ENCODE measurements around the gene COPA. TPM values are rescaled to one million over a fixed set of nuclear protein-coding genes. Genes with fewer than 3 reads are reported as not detected.
"Not testable (repeated sequence)": the region's sequence is repeated elsewhere in the genome, so short reads cannot be mapped to it uniquely, and the experiment has no call there.

Gene COPA
- total and polyA plus RNA-seq, 10 of the 15 experiments (the other 5 are each of a cell fraction or from before 2014, with no cell fraction given): 53.7 to 180 (median 123) TPM

- TF ChIP-seq ZBTB33 (IDR thresholded peaks at IDR 0.05) (no peak), POU2F2 (IDR thresholded peaks at IDR 0.05; ENCODE audit: borderline replicate concordance, low read depth, low read length) (peak; percentile 43; the same call in 1 of the 3 replicates), RUNX3 (IDR thresholded peaks at IDR 0.05; ENCODE audit: low read length) (no peak)
Measured at GRCh38 chr1:160291248-160292220, 51.5 kb downstream of the COPA start (continued).

GRCh38 chr1:160287769-160288168, 55.3 kb downstream of the COPA start:
- WGBS (ENCODE audit: insufficient coverage, insufficient replicate concordance, low lambda C conversion rate, missing lambda C conversion rate): 100% methylated on average over 10 of the region's 12 CpGs

More at GRCh38 chr1:160287769-160288168, 55.3 kb downstream of the COPA start:
- Histone ChIP-seq H3K79me2 (ENCODE audit: control insufficient read depth, insufficient read depth, low read length) (peaks cover 13% of the 10 kb centered on the region), H3K36me3 (ENCODE audit: control insufficient read depth in 2 of 2, insufficient read depth in 2 of 2, low read length in 1 of 2) (peaks cover 21% of the 10 kb centered on the region in 2 experiments)
- ChIA-PET SMC1A (ENCODE audit: uncharacterized antibody, unreplicated experiment) (interaction anchor here (0.9 to 2.8 kb wide), 8 partner anchors 24 to 187 kb away, joined by 3 to 13 read pairs (median 3); no protein-coding TSS in a partner anchor), CTCF (interaction anchor here (0.6 to 10.7 kb wide), 10 partner anchors 27 to 202 kb away, joined by 3 to 231 read pairs (median 4); partner anchors contain the start of gene CASQ1), RAD21 (ENCODE audit: unreplicated experiment) (interaction anchor here (1.1 to 5.5 kb wide), 3 partner anchors 36 to 96 kb away, joined by 3 to 105 read pairs (median 12); partner anchors contain the start of gene CASQ1)
- H3K9ac ChIP-seq (ENCODE audit: control insufficient read depth, insufficient read depth, low read length); H3K27me3 ChIP-seq (replicated peaks in 1 of 2; ENCODE audit: control insufficient read depth in 2 of 2, insufficient read depth in 2 of 2, low read length in 1 of 2); H3K4me2 ChIP-seq (ENCODE audit: control insufficient read depth, insufficient read depth); BruUV-seq (replicated peaks); FAIRE-seq; DNase-seq (ENCODE audit: low read depth, low spot score); POLR2A ChIA-PET; ATAC-seq; H3K4me3 ChIP-seq; H3K27ac ChIP-seq (ENCODE audit: control insufficient read depth, insufficient read depth); H3K9me3 ChIP-seq (replicated peaks; ENCODE audit: control insufficient read depth, insufficient read depth, low read length); H3K4me1 ChIP-seq (ENCODE audit: control insufficient read depth, insufficient read depth, low read length); H4K20me1 ChIP-seq (ENCODE audit: control insufficient read depth, insufficient read depth); H2AFZ ChIP-seq (ENCODE audit: control insufficient read depth, low read depth, low read length); in situ Hi-C loops (cut with MboI); intact Hi-C loops (cut with micrococcal nuclease; ENCODE audit: unreplicated experiment): not testable (repeated sequence)

Measured in GM12878 (cell line).